ENCODE results near the gene TMEM59L.

DNA sequence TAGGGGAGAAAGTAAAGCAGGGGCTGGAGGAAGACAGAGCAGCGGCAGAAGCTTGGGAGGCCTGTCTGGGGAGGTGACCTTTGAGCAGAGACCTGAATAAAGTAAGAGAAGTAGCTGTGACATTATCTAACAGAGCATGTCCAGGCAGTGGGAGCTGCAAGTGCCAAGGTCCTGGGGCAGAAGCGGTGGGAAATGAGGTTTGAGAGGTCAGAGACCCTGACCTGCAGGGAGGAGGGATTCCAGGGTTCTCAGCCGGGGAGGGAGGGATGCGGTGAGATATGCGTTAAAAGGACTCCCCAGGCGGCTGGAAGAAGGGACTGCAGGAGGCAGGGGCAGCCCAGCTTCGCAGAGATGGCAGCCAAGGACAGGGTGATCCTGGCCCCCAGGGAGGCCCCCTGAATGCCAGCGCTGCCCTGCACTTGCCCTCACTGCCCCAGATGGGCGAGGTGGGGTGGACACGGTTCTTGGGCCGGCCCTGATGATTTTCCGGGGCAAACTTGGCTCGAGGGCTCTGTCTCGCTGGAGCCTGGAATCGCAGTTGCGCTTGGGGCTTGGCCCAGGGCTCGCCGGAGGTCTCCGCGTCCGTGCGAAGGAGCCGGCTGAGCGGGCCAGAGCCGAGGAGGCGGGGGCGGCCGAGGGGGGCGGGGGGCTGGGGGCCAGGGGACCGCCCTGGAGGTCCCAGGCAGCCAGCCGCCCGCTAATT is 9.3 kb upstream of the TMEM59L start:
- TF ChIP-seq, protein P1, sequence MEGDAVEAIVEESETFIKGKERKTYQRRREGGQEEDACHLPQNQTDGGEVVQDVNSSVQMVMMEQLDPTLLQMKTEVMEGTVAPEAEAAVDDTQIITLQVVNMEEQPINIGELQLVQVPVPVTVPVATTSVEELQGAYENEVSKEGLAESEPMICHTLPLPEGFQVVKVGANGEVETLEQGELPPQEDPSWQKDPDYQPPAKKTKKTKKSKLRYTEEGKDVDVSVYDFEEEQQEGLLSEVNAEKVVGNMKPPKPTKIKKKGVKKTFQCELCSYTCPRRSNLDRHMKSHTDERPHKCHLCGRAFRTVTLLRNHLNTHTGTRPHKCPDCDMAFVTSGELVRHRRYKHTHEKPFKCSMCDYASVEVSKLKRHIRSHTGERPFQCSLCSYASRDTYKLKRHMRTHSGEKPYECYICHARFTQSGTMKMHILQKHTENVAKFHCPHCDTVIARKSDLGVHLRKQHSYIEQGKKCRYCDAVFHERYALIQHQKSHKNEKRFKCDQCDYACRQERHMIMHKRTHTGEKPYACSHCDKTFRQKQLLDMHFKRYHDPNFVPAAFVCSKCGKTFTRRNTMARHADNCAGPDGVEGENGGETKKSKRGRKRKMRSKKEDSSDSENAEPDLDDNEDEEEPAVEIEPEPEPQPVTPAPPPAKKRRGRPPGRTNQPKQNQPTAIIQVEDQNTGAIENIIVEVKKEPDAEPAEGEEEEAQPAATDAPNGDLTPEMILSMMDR (IDR thresholded peaks at IDR 0.05), result no peak
- TF ChIP-seq POLR2A (IDR thresholded peaks at IDR 0.05) (no peak), EP300 (IDR thresholded peaks at IDR 0.05) (no peak)

Measured in tibial nerve (tissue), 4 donors.